Gastrocnemius medialis (tissue), 4 donors: Measurements from ENCODE around the gene ALDH1B1.

Experiments
- POLR2A ChIP-seq, 2 donors: fragments of 450-650 bp; IDR thresholded peaks; one replicate each; pipeline ENCODE4 v1.6.1; 2017; ENCODE audit warnings: antibody characterized with exemption in 2 of 2, mild to moderate bottlenecking in 2 of 2, moderate library complexity in 2 of 2
- TF ChIP-seq, protein P1 (sequence below), 5 experiments: fragments of 450-650 bp in 3 of 5; fragments of 200-600 bp in 2 of 5; sonication (generic) in 2 of 5; IDR thresholded peaks in 4 of 5; conservative IDR thresholded peaks in 1 of 5; 1 replicate in 4 of 5; 2 replicates in 1 of 5; pipeline ENCODE4 v1.5.1; 2016 to 2019; ENCODE audit warnings: antibody characterized with exemption in 5 of 5, mild to moderate bottlenecking in 3 of 5, moderate library complexity in 3 of 5

DNA sequence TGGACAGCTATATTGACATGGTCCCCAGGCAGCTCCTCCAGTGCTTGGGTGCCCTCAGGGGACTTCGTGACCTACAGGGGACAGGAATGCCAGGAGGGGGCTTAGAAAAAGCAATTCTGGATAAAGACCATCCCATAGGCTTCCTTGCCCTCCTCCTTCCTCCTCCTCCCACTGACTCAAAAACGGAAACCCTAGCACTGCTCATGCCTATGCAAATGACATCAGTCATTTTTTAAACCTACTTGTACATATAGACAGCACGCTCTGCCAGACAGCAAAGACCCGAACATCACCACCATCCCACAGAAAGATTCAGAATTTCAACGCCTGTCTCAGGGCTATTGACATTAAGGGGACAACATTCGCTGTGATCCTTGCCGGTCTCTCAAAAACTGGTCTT, 20.8 kb downstream of the ALDH1B1 start:
- TF ChIP-seq, protein P1, sequence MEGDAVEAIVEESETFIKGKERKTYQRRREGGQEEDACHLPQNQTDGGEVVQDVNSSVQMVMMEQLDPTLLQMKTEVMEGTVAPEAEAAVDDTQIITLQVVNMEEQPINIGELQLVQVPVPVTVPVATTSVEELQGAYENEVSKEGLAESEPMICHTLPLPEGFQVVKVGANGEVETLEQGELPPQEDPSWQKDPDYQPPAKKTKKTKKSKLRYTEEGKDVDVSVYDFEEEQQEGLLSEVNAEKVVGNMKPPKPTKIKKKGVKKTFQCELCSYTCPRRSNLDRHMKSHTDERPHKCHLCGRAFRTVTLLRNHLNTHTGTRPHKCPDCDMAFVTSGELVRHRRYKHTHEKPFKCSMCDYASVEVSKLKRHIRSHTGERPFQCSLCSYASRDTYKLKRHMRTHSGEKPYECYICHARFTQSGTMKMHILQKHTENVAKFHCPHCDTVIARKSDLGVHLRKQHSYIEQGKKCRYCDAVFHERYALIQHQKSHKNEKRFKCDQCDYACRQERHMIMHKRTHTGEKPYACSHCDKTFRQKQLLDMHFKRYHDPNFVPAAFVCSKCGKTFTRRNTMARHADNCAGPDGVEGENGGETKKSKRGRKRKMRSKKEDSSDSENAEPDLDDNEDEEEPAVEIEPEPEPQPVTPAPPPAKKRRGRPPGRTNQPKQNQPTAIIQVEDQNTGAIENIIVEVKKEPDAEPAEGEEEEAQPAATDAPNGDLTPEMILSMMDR (IDR thresholded peaks at IDR 0.05 in 4 of 5, conservative IDR thresholded peaks at IDR 0.05 in 1 of 5): no peak
- TF ChIP-seq POLR2A (IDR thresholded peaks at IDR 0.05): no peak
